Measurements from ENCODE around the gene WDR4.
"Not testable (repeated sequence)": the region's sequence is repeated elsewhere in the genome, so short reads cannot be mapped to it uniquely, and the experiment has no call there.

Gene WDR4

GRCh38 chr21:42809171-42809570, 70.2 kb downstream of the WDR4 start:
- Histone ChIP-seq H3K4me2 (ENCODE audit: low read length) (no peak overlapping the region), H3K27me3 (ENCODE audit: control insufficient read depth, low read length) (peaks cover 20% of the 10 kb centered on the region), H3F3A (ENCODE audit: control insufficient read depth, insufficient read depth) (no peaks in the 10 kb centered on the region), H3K27ac (ENCODE audit: low read depth, low read length) (no peak overlapping the region), H3K79me2 (ENCODE audit: control insufficient read depth, low read length) (no peaks in the 10 kb centered on the region), H3K9me3 (ENCODE audit: control insufficient read depth, insufficient read depth, low read length) (no peaks in the 10 kb centered on the region), H3K4me3 (ENCODE audit: low read length) (no peak overlapping the region), H3K4me1 (ENCODE audit: control insufficient read depth, low read length) (no peaks in the 10 kb centered on the region), H3K9me2 (replicated peaks; ENCODE audit: control insufficient read depth, low read length) (no peaks in the 10 kb centered on the region), H4K20me1 (ENCODE audit: control insufficient read depth, insufficient read depth, low read depth, low read length) (no peaks in the 10 kb centered on the region), H3K36me3 (ENCODE audit: control insufficient read depth, low read length) (no peaks in the 10 kb centered on the region)
- TF ChIP-seq EZH2phosphoT487 (IDR thresholded peaks at IDR 0.05; ENCODE audit: borderline replicate concordance, low read length) (no peak), CTCF (IDR thresholded peaks at IDR 0.05; ENCODE audit: low read depth, low read length, poor library complexity, severe bottlenecking) (no peak)

GRCh38 chr21:42807938-42808613, 71.3 kb downstream of the WDR4 start:
- TF ChIP-seq EZH2phosphoT487 (IDR thresholded peaks at IDR 0.05; ENCODE audit: borderline replicate concordance, low read length) (no peak), CTCF (IDR thresholded peaks at IDR 0.05; ENCODE audit: low read depth, low read length, poor library complexity, severe bottlenecking) (no peak)
- no peak overlapping the region for H3K4me2 ChIP-seq (ENCODE audit: low read length)
- no peaks in the 10 kb centered on the region for H3K79me2 ChIP-seq (ENCODE audit: control insufficient read depth, low read length)
- no peak overlapping the region for H3K4me3 ChIP-seq (ENCODE audit: low read length)
- no peaks in the 10 kb centered on the region for H3F3A ChIP-seq (ENCODE audit: control insufficient read depth, insufficient read depth)
- H3K4me1 ChIP-seq (ENCODE audit: control insufficient read depth, low read length): no peaks in the 10 kb centered on the region
- no peaks in the 10 kb centered on the region for H4K20me1 ChIP-seq (ENCODE audit: control insufficient read depth, insufficient read depth, low read depth, low read length)
- peaks cover 20% of the 10 kb centered on the region for H3K27me3 ChIP-seq (ENCODE audit: control insufficient read depth, low read length)
- no peak overlapping the region for H3K27ac ChIP-seq (ENCODE audit: low read depth, low read length)
- no peaks in the 10 kb centered on the region for H3K36me3 ChIP-seq (ENCODE audit: control insufficient read depth, low read length)
- no peaks in the 10 kb centered on the region for H3K9me3 ChIP-seq (ENCODE audit: control insufficient read depth, insufficient read depth, low read length)
- no peaks in the 10 kb centered on the region for H3K9me2 ChIP-seq (replicated peaks; ENCODE audit: control insufficient read depth, low read length)

- not testable (repeated sequence) for H3K9me2 ChIP-seq (replicated peaks; ENCODE audit: control insufficient read depth, low read length); H3K4me3 ChIP-seq (ENCODE audit: low read length); H3K4me1 ChIP-seq (ENCODE audit: control insufficient read depth, low read length); H3K36me3 ChIP-seq (ENCODE audit: control insufficient read depth, low read length); H3F3A ChIP-seq (ENCODE audit: control insufficient read depth, insufficient read depth); H3K27ac ChIP-seq (ENCODE audit: low read depth, low read length); H3K9me3 ChIP-seq (ENCODE audit: control insufficient read depth, insufficient read depth, low read length); H4K20me1 ChIP-seq (ENCODE audit: control insufficient read depth, insufficient read depth, low read depth, low read length); H3K79me2 ChIP-seq (ENCODE audit: control insufficient read depth, low read length); H3K4me2 ChIP-seq (ENCODE audit: low read length)
- H3K27me3 ChIP-seq (ENCODE audit: control insufficient read depth, low read length): peaks cover 20% of the 10 kb centered on the region
These were observed 71.9 kb downstream of the WDR4 start for GRCh38 chr21:42807293-42807895.

GRCh38 chr21:42806509-42807140, 72.7 kb downstream of the WDR4 start:
- Histone ChIP-seq H3K36me3 (ENCODE audit: control insufficient read depth, low read length) (no peaks in the 10 kb centered on the region), H3K4me1 (ENCODE audit: control insufficient read depth, low read length) (no peaks in the 10 kb centered on the region), H3K4me2 (ENCODE audit: low read length) (no peak overlapping the region), H3K4me3 (ENCODE audit: low read length) (no peak overlapping the region), H3K9me3 (ENCODE audit: control insufficient read depth, insufficient read depth, low read length) (no peaks in the 10 kb centered on the region), H3K27me3 (ENCODE audit: control insufficient read depth, low read length) (peaks cover 16% of the 10 kb centered on the region), H3F3A (ENCODE audit: control insufficient read depth, insufficient read depth) (no peaks in the 10 kb centered on the region), H3K27ac (ENCODE audit: low read depth, low read length) (no peak overlapping the region), H3K79me2 (ENCODE audit: control insufficient read depth, low read length) (no peaks in the 10 kb centered on the region), H4K20me1 (ENCODE audit: control insufficient read depth, insufficient read depth, low read depth, low read length) (no peaks in the 10 kb centered on the region), H3K9me2 (replicated peaks; ENCODE audit: control insufficient read depth, low read length) (no peaks in the 10 kb centered on the region)
- no peak for TF ChIP-seq CTCF (IDR thresholded peaks at IDR 0.05; ENCODE audit: low read depth, low read length, poor library complexity, severe bottlenecking)
- TF ChIP-seq EZH2phosphoT487 (IDR thresholded peaks at IDR 0.05; ENCODE audit: borderline replicate concordance, low read length): no peak

- not testable (repeated sequence) for H3K4me2 ChIP-seq (ENCODE audit: low read length); H3K36me3 ChIP-seq (ENCODE audit: control insufficient read depth, low read length); H3F3A ChIP-seq (ENCODE audit: control insufficient read depth, insufficient read depth); H3K27me3 ChIP-seq (ENCODE audit: control insufficient read depth, low read length); H3K9me3 ChIP-seq (ENCODE audit: control insufficient read depth, insufficient read depth, low read length); H4K20me1 ChIP-seq (ENCODE audit: control insufficient read depth, insufficient read depth, low read depth, low read length); H3K79me2 ChIP-seq (ENCODE audit: control insufficient read depth, low read length); H3K27ac ChIP-seq (ENCODE audit: low read depth, low read length); H3K9me2 ChIP-seq (replicated peaks; ENCODE audit: control insufficient read depth, low read length); H3K4me3 ChIP-seq (ENCODE audit: low read length)
- peaks cover 14% of the 10 kb centered on the region for H3K4me1 ChIP-seq (ENCODE audit: control insufficient read depth, low read length)
These were observed 77.7 kb downstream of the WDR4 start for GRCh38 chr21:42801616-42802015.
